ENCODE results near the gene ACAD9.

Gene ACAD9

GRCh38 chr3:128935922-128936321 lies 56.5 kb downstream of the ACAD9 start:
- DNase-seq (ENCODE audit: low spot score), result no peak

GRCh38 chr3:128936341-128936740 lies 56.9 kb downstream of the ACAD9 start:
- no peak for DNase-seq (ENCODE audit: low spot score)

GRCh38 chr3:128940252-128940651 lies 60.8 kb downstream of the ACAD9 start:
- DNase-seq (ENCODE audit: low spot score), result no peak

GRCh38 chr3:128942161-128942952 lies 62.9 kb downstream of the ACAD9 start:
- no peak for DNase-seq (ENCODE audit: low spot score)

- no peak for DNase-seq (ENCODE audit: low spot score)
Measured at GRCh38 chr3:128945041-128945877, 65.8 kb downstream of the ACAD9 start.

GRCh38 chr3:128945878-128946175 lies 66.4 kb downstream of the ACAD9 start:
- no peak for DNase-seq (ENCODE audit: low spot score)

- DNase-seq (ENCODE audit: low spot score), result no peak
Measured at GRCh38 chr3:128946411-128946810, 67.0 kb downstream of the ACAD9 start.

- no peak for DNase-seq (ENCODE audit: low spot score)
Measured at GRCh38 chr3:128949158-128949557, 69.7 kb downstream of the ACAD9 start.

GRCh38 chr3:128950223-128950938 lies 71.0 kb downstream of the ACAD9 start:
- DNase-seq (ENCODE audit: low spot score), result no peak

GRCh38 chr3:128956440-128956839 lies 77.0 kb downstream of the ACAD9 start:
- DNase-seq (ENCODE audit: low spot score), result no peak
